Measurements from ENCODE around the gene TXNDC5. TPM values are rescaled to one million over a fixed set of nuclear protein-coding genes. Genes with fewer than 3 reads are reported as not detected.
A peak's percentile ranks its signal among the peaks of the same experiment; 100 is the strongest.

The TXNDC5 gene
- total RNA-seq, 4 donors from 2014 or later: 17.2 to 217 (median 65.2) TPM

DNA sequence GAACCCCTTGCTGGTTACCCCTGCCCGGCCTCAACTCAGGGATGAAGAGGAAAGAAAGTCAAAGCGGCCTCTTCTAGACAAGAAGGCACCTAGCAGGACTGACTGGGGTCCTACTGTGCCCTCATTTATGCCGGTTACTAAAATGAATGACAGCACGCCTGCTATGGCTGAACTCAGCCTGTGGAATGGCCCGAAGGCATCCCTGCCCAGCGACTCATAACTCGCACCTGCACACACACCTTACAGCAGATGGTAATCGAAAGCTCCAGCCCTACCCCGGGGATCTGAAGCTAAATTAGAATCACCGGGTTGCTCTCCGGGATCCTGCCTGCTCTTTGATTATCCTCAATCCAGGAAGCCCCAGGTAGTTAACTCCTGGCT lies 747 bp upstream of the TXNDC5 start:
- in situ Hi-C loops (cut with MboI; ENCODE audit: low pct_ligation_motif_present in 1 of 4, low pct_unique_long_range_greater_than_20kb in 1 of 4, low sequenced_read_pairs in 3 of 4) (no loop called here), intact Hi-C loops (cut with DNase I; ENCODE audit: low total_unique reads) (no loop called here)
- WGBS, 2 donors (ENCODE audit: low coverage in 1 of 2): 52% methylated on average over 11 of the region's 11 CpGs; no CpG with 5 or more reads in 1 of the 2 donors
- H3K36me3 ChIP-seq: no peaks in the 10 kb centered on the region
- TF ChIP-seq EP300 (IDR thresholded peaks at IDR 0.05; ENCODE audit: low read depth) (no peak), POLR2A (IDR thresholded peaks at IDR 0.05) (no peak), POLR2AphosphoS5 (IDR thresholded peaks at IDR 0.05) (no peak)
- TF ChIP-seq, protein P1, sequence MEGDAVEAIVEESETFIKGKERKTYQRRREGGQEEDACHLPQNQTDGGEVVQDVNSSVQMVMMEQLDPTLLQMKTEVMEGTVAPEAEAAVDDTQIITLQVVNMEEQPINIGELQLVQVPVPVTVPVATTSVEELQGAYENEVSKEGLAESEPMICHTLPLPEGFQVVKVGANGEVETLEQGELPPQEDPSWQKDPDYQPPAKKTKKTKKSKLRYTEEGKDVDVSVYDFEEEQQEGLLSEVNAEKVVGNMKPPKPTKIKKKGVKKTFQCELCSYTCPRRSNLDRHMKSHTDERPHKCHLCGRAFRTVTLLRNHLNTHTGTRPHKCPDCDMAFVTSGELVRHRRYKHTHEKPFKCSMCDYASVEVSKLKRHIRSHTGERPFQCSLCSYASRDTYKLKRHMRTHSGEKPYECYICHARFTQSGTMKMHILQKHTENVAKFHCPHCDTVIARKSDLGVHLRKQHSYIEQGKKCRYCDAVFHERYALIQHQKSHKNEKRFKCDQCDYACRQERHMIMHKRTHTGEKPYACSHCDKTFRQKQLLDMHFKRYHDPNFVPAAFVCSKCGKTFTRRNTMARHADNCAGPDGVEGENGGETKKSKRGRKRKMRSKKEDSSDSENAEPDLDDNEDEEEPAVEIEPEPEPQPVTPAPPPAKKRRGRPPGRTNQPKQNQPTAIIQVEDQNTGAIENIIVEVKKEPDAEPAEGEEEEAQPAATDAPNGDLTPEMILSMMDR (IDR thresholded peaks at IDR 0.05): no peak
- peak; percentile 47 for DNase-seq
- no peaks in the 10 kb centered on the region for H3K9me3 ChIP-seq
- H3K4me3 ChIP-seq: peak overlapping the region in 3 of 4 donors; percentile 28 to 93 (median 59)
- H3K4me1 ChIP-seq: peaks cover 9 to 18% (median 12%) of the 10 kb centered on the region in 4 donors
- peak overlapping the region; percentile 70 to 87 (median 82) for H3K27ac ChIP-seq
- no peaks in the 10 kb centered on the region for H3K27me3 ChIP-seq

GRCh38 chr6:7910298-7910653 lies 312 bp downstream of the TXNDC5 start:
- intact Hi-C loops (cut with DNase I; ENCODE audit: low total_unique reads) (no loop called here), in situ Hi-C loops (cut with MboI; ENCODE audit: low pct_ligation_motif_present in 1 of 4, low pct_unique_long_range_greater_than_20kb in 1 of 4, low sequenced_read_pairs in 3 of 4) (no loop called here)
- Histone ChIP-seq H3K27ac (peak overlapping the region; percentile 82 to 86 (median 84)), H3K9me3 (no peaks in the 10 kb centered on the region), H3K27me3 (no peaks in the 10 kb centered on the region), H3K4me1 (peaks cover 9 to 18% (median 12%) of the 10 kb centered on the region in 4 donors), H3K36me3 (no peaks in the 10 kb centered on the region), H3K4me3 (peak overlapping the region; percentile 37 to 93 (median 82))
- WGBS, 2 donors (ENCODE audit: low coverage in 1 of 2): 0% methylated on average over 24 of the region's 57 CpGs; no CpG with 5 or more reads in 1 of the 2 donors
- DNase-seq: no peak
- TF ChIP-seq POLR2A (IDR thresholded peaks at IDR 0.05) (no peak), EP300 (IDR thresholded peaks at IDR 0.05; ENCODE audit: low read depth) (no peak), POLR2AphosphoS5 (IDR thresholded peaks at IDR 0.05) (no peak)
- TF ChIP-seq, protein P1 (IDR thresholded peaks at IDR 0.05): no peak

DNA sequence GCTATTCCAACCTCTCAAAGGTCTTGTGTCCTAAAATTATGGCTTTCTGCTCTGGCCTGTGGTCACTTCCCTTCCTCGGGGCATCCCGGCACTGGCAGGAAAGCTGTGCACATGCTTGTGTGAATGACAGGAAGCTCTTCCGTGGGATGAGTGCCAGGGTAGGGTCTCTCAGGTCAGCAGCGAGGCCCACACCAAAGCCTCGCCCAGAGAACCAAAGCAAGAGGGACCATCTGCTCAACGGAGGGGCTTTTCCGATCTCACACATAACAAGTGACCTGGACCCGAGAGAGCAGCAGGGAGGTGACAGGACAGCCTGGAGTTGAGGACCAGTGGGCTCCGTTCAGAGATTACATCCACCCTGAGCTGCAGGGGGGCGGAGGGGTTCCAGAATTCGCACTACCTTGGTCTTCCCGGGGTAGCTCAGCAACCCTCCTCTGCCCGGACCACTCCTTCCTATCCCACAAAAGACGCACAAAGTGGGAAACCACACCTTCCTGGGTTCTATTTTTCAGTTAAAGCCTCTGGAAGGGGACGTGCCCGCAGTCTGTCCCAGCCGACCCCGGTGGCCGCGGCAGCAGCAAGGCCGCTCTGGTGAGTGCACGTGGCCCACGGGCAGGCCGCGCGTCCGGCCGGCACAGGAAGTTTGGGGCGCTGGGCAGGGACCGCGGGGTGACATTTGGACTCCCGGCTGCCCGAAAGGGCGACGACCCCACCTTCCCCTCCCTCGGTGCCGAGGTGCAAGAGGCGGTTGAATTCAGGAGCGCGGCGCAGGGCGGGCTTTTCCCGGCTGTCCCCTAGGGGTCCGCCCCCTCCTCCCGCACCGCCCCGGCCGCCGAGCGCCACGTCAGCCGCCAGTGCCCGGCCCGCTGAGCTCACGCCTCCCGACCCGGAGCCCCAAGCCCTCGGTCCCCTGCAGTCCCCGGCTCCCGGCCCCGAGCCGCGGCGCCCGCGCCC lies 988 bp downstream of the TXNDC5 start:
- H3K9me3 ChIP-seq: no peaks in the 10 kb centered on the region
- TF ChIP-seq POLR2AphosphoS5 (IDR thresholded peaks at IDR 0.05) (peak in 1 of 3 donors; percentile 28), EP300 (IDR thresholded peaks at IDR 0.05; ENCODE audit: low read depth) (no peak), POLR2A (IDR thresholded peaks at IDR 0.05) (peak; percentile 36)
- TF ChIP-seq, protein P1 (IDR thresholded peaks at IDR 0.05): no peak
- in situ Hi-C loops (cut with MboI; ENCODE audit: low pct_ligation_motif_present in 1 of 4, low pct_unique_long_range_greater_than_20kb in 1 of 4, low sequenced_read_pairs in 3 of 4): no loop called here
- intact Hi-C loops (cut with DNase I; ENCODE audit: low total_unique reads): no loop called here
- H3K27me3 ChIP-seq: no peaks in the 10 kb centered on the region
- H3K36me3 ChIP-seq: peaks cover 0 to 3% (median 0%) of the 10 kb centered on the region in 4 donors
- peak overlapping the region; percentile 82 to 86 (median 84) for H3K27ac ChIP-seq
- 0 to 6% methylated on average over 2 to 41 of the region's 66 CpGs for WGBS, 2 donors (ENCODE audit: low coverage in 1 of 2)
- H3K4me3 ChIP-seq: peak overlapping the region; percentile 37 to 93 (median 82)
- peak; percentile 65 for DNase-seq
- H3K4me1 ChIP-seq: peaks cover 9 to 18% (median 12%) of the 10 kb centered on the region in 4 donors

GRCh38 chr6:7907159-7907558 lies 3.4 kb downstream of the TXNDC5 start:
- 66 to 100% methylated on average over 2 to 4 of the region's 4 CpGs for WGBS, 2 donors (ENCODE audit: low coverage in 1 of 2)
- TF ChIP-seq POLR2AphosphoS5 (IDR thresholded peaks at IDR 0.05) (peak in 1 of 3 donors; percentile 10), EP300 (IDR thresholded peaks at IDR 0.05; ENCODE audit: low read depth) (no peak)
- Histone ChIP-seq H3K4me3 (no peak overlapping the region), H3K4me1 (peaks cover 9 to 18% (median 12%) of the 10 kb centered on the region in 4 donors), H3K27me3 (no peaks in the 10 kb centered on the region), H3K9me3 (no peaks in the 10 kb centered on the region), H3K27ac (peak overlapping the region in 2 of 4 donors; percentile 44 to 50), H3K36me3 (peaks cover 0 to 23% (median 5%) of the 10 kb centered on the region in 4 donors)
- intact Hi-C loops (cut with DNase I; ENCODE audit: low total_unique reads) (no loop called here), in situ Hi-C loops (cut with MboI; ENCODE audit: low pct_ligation_motif_present in 1 of 4, low pct_unique_long_range_greater_than_20kb in 1 of 4, low sequenced_read_pairs in 3 of 4) (no loop called here)
- DNase-seq: no peak

All from transverse colon (tissue), 4 donors.